Activated CD4-positive, alpha-beta T cell treated with anti-CD3 and anti-CD28 coated beads for 24 hours (primary cell): Measurements from ENCODE around the gene KIRREL3.

Source experiments
- DNase-seq, 2 donors: peaks; one replicate each; pipeline ENCODE4 v3.0.0-alpha.2; 2020; ENCODE audit warnings: low read depth in 2 of 2

KIRREL3 gene

GRCh38 chr11:126669416-126669815 lies 331.2 kb downstream of the KIRREL3 start:
- DNase-seq: no peak

- no peak for DNase-seq
Observed at GRCh38 chr11:126664643-126665042, 335.9 kb downstream of the KIRREL3 start.

GRCh38 chr11:126663749-126664592 lies 336.6 kb downstream of the KIRREL3 start:
- DNase-seq: no peak

- no peak for DNase-seq
Observed at GRCh38 chr11:126662035-126662790, 338.4 kb downstream of the KIRREL3 start.

- DNase-seq: no peak
Observed at GRCh38 chr11:126660761-126661425, 339.7 kb downstream of the KIRREL3 start.

GRCh38 chr11:126660321-126660720 lies 340.2 kb downstream of the KIRREL3 start:
- no peak for DNase-seq

- no peak for DNase-seq
Observed at GRCh38 chr11:126658306-126659056, 342.1 kb downstream of the KIRREL3 start.

GRCh38 chr11:126655807-126656128 lies 344.8 kb downstream of the KIRREL3 start:
- DNase-seq: no peak

- no peak for DNase-seq
Observed at GRCh38 chr11:126654886-126655806, 345.4 kb downstream of the KIRREL3 start.

GRCh38 chr11:126653040-126653439 lies 347.5 kb downstream of the KIRREL3 start:
- DNase-seq: no peak

GRCh38 chr11:126647735-126648134 lies 352.8 kb downstream of the KIRREL3 start:
- DNase-seq: no peak

- no peak for DNase-seq
Observed at GRCh38 chr11:126646701-126647557, 353.6 kb downstream of the KIRREL3 start.

GRCh38 chr11:126645186-126645585 lies 355.4 kb downstream of the KIRREL3 start:
- DNase-seq: no peak

- DNase-seq: no peak
Observed at GRCh38 chr11:126640186-126640585, 360.4 kb downstream of the KIRREL3 start.

GRCh38 chr11:126639692-126640091 lies 360.9 kb downstream of the KIRREL3 start:
- DNase-seq: no peak

- DNase-seq: no peak
Observed at GRCh38 chr11:126638648-126639047, 361.9 kb downstream of the KIRREL3 start.

GRCh38 chr11:126637795-126638175 lies 362.8 kb downstream of the KIRREL3 start:
- no peak for DNase-seq

- DNase-seq: no peak
Observed at GRCh38 chr11:126636911-126637794, 363.4 kb downstream of the KIRREL3 start.

- DNase-seq: no peak
Observed at GRCh38 chr11:126635511-126635910, 365.1 kb downstream of the KIRREL3 start.
